Loucy (cell line): ENCODE data around the gene SCD5.

Experiments used
- H2AFZ ChIP-seq: fragments of 200-600 bp; sonication (generic); 2 replicates; pipeline ENCODE4 v1.6.0; 2016; ENCODE audit warnings: antibody characterized with exemption, mild to moderate bottlenecking, low read length, moderate library complexity
- H3F3A ChIP-seq: fragments of 200-600 bp; 2 replicates; pipeline ENCODE4 v1.6.0; 2016; ENCODE audit warnings: antibody characterized with exemption, low read depth, mild to moderate bottlenecking
- H3K27me3 ChIP-seq: fragments of 200-600 bp; sonication (generic); 2 replicates; pipeline ENCODE4 v1.6.1; 2014; ENCODE audit warnings: low read length, mild to moderate bottlenecking; ENCODE audit not compliant: insufficient read depth, poor library complexity, severe bottlenecking
- H3K36me3 ChIP-seq: fragments of 200-600 bp; sonication (generic); 2 replicates; pipeline ENCODE4 v1.6.1; 2016; ENCODE audit warnings: low read length; ENCODE audit not compliant: insufficient read depth
- H3K4me1 ChIP-seq: fragments of 200-600 bp; sonication (generic); 2 replicates; pipeline ENCODE4 v1.5.1; 2014; ENCODE audit warnings: low read length, mild to moderate bottlenecking; ENCODE audit not compliant: insufficient read depth, poor library complexity, severe bottlenecking
- H3K4me2 ChIP-seq: fragments of 200-600 bp; sonication (generic); 2 replicates; pipeline ENCODE4 v1.6.0; 2014; ENCODE audit warnings: antibody characterized with exemption, low read length, low read depth, mild to moderate bottlenecking; ENCODE audit not compliant: poor library complexity, severe bottlenecking
- H3K4me3 ChIP-seq: fragments of 200-600 bp; sonication (generic); 2 replicates; pipeline ENCODE4 v1.5.1; 2014; ENCODE audit warnings: low read length, mild to moderate bottlenecking, mixed read lengths; ENCODE audit not compliant: poor library complexity, severe bottlenecking
- H3K79me2 ChIP-seq: fragments of 200-600 bp; sonication (generic); 2 replicates; pipeline ENCODE4 v1.6.1; 2014; ENCODE audit warnings: low read length; ENCODE audit not compliant: insufficient read depth
- H3K9ac ChIP-seq: fragments of 200-600 bp; sonication (generic); 2 replicates; pipeline ENCODE4 v1.6.0; 2014; ENCODE audit warnings: mild to moderate bottlenecking, low read depth, low read length, moderate library complexity; ENCODE audit not compliant: poor library complexity, severe bottlenecking
- H3K9me2 ChIP-seq: fragments of 200-600 bp; sonication (generic); replicated peaks from 2 replicates; pipeline ENCODE4 v1.6.1; 2016; ENCODE audit warnings: low read depth, low read length, mixed read lengths
- H3K9me3 ChIP-seq: fragments of 200-600 bp; sonication (generic); 2 replicates; pipeline ENCODE4 v1.6.1; 2014; ENCODE audit warnings: mild to moderate bottlenecking, antibody characterized with exemption, low read length, low read depth; ENCODE audit not compliant: insufficient read depth
- H4K20me1 ChIP-seq: fragments of 200-600 bp; sonication (generic); 2 replicates; pipeline ENCODE4 v1.6.0; 2014; ENCODE audit warnings: antibody characterized with exemption, low read length, mild to moderate bottlenecking; ENCODE audit not compliant: insufficient read depth, poor library complexity, severe bottlenecking
- EZH2phosphoT487 ChIP-seq: fragments of 200-600 bp; IDR thresholded peaks from 2 replicates; pipeline ENCODE4 v1.6.1; 2018; ENCODE audit warnings: antibody characterized with exemption, mild to moderate bottlenecking, moderate library complexity, borderline replicate concordance
- TF ChIP-seq, protein P1 (sequence below): fragments of 200-600 bp; sonication (generic); conservative IDR thresholded peaks from 2 replicates; pipeline ENCODE4 v1.5.1; 2014; ENCODE audit warnings: mild to moderate bottlenecking, antibody characterized with exemption, low read length

Gene SCD5

GRCh38 chr4:82754513-82755165 is 44.0 kb downstream of the SCD5 start:
- H3K4me1 ChIP-seq, result no peaks in the 10 kb centered on the region
- no peak overlapping the region for H3K4me3 ChIP-seq
- H3K9ac ChIP-seq, result no peak overlapping the region
- no peak overlapping the region for H3K4me2 ChIP-seq
- no peaks in the 10 kb centered on the region for H3K27me3 ChIP-seq
- H4K20me1 ChIP-seq, result no peaks in the 10 kb centered on the region
- no peaks in the 10 kb centered on the region for H3K9me2 ChIP-seq
- no peaks in the 10 kb centered on the region for H3K36me3 ChIP-seq
- peaks cover 12% of the 10 kb centered on the region; the same call in 1 of the 2 replicates for H3K79me2 ChIP-seq
- H2AFZ ChIP-seq, result no peak overlapping the region
- TF ChIP-seq EZH2phosphoT487, result no peak
- TF ChIP-seq, protein P1, sequence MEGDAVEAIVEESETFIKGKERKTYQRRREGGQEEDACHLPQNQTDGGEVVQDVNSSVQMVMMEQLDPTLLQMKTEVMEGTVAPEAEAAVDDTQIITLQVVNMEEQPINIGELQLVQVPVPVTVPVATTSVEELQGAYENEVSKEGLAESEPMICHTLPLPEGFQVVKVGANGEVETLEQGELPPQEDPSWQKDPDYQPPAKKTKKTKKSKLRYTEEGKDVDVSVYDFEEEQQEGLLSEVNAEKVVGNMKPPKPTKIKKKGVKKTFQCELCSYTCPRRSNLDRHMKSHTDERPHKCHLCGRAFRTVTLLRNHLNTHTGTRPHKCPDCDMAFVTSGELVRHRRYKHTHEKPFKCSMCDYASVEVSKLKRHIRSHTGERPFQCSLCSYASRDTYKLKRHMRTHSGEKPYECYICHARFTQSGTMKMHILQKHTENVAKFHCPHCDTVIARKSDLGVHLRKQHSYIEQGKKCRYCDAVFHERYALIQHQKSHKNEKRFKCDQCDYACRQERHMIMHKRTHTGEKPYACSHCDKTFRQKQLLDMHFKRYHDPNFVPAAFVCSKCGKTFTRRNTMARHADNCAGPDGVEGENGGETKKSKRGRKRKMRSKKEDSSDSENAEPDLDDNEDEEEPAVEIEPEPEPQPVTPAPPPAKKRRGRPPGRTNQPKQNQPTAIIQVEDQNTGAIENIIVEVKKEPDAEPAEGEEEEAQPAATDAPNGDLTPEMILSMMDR, result no peak
- no peaks in the 10 kb centered on the region for H3K9me3 ChIP-seq
- H3F3A ChIP-seq, result no peaks in the 10 kb centered on the region

- H3K4me3 ChIP-seq, result no peak overlapping the region
- H3K9me2 ChIP-seq, result no peaks in the 10 kb centered on the region
- H3F3A ChIP-seq, result no peaks in the 10 kb centered on the region
- H3K36me3 ChIP-seq, result no peaks in the 10 kb centered on the region
- no peaks in the 10 kb centered on the region for H3K4me1 ChIP-seq
- no peak overlapping the region for H3K9ac ChIP-seq
- no peaks in the 10 kb centered on the region for H4K20me1 ChIP-seq
- no peaks in the 10 kb centered on the region for H3K27me3 ChIP-seq
- no peak overlapping the region for H3K4me2 ChIP-seq
- H2AFZ ChIP-seq, result no peak overlapping the region
- H3K9me3 ChIP-seq, result no peaks in the 10 kb centered on the region
- peaks cover 12% of the 10 kb centered on the region; the same call in 1 of the 2 replicates for H3K79me2 ChIP-seq
- no peak for TF ChIP-seq EZH2phosphoT487
- TF ChIP-seq, protein P1, result no peak
Observed at GRCh38 chr4:82753725-82754410, 44.7 kb downstream of the SCD5 start.

DNA sequence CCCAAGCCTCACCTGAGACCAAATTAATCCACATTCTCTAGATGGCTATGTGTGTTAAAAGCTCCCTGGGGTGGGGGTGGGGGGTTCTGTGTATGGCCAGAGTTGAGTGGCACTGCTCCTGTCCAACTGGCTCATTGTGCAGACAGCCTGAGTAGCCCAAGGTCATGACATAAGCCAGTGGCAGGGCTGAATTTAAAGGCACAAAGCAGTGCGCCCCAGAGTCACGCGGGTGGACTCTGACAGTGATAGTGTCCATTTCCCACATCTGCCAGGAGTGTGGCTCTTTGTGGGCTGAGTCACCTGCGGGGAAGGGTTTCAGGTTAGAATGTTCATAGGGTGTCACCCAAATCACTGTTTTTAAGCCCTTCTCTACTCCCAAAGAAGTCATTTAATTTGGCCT is 45.4 kb downstream of the SCD5 start:
- Histone ChIP-seq H3K4me3 (no peak overlapping the region), H4K20me1 (no peaks in the 10 kb centered on the region), H3K9me3 (no peaks in the 10 kb centered on the region), H3F3A (no peaks in the 10 kb centered on the region), H3K4me1 (no peaks in the 10 kb centered on the region), H3K9ac (no peak overlapping the region), H3K27me3 (no peaks in the 10 kb centered on the region), H3K9me2 (no peaks in the 10 kb centered on the region), H3K79me2 (peaks cover 12% of the 10 kb centered on the region; the same call in 1 of the 2 replicates), H3K36me3 (no peaks in the 10 kb centered on the region), H2AFZ (no peak overlapping the region), H3K4me2 (no peak overlapping the region)
- no peak for TF ChIP-seq EZH2phosphoT487
- TF ChIP-seq, protein P1, result no peak
